ENCODE data around the gene ABCC1. TPM values are rescaled to one million over a fixed set of nuclear protein-coding genes. Genes with fewer than 3 reads are reported as not detected.

Gene ABCC1
- total RNA-seq, 1 experiment from 2014 or later, result 25.0 TPM

DNA sequence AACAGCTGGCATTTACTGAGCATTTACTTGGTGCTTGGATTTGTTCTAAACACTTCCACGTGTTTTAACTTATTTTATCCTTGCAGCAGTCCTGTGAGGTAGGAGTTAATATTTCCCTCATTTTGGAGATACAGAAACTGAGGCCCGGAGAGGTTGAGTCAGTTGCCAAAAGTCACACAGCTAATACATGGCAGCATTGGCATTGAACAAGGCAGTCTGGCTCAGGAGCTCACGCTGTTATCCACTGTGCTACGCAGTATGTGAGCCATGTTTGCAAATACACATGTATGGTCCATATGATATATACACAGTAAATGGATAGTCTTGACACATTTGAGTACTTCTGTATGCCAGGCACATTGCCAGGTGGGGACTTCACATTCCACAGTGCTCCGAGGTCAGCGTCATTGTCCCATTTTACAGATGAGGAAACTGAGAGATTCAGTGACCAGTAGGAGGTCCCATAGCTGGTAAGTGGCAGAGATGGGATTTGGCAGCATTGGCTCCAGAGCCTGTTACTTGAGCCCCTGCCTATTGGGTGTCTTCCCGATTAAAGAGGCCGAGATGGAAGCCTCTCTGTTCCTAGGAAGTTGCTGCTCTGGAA, 163.1 kb downstream of the ABCC1 start:
- DNase-seq (ENCODE audit: low spot score), result no peak
- Histone ChIP-seq H3K9me3 (ENCODE audit: low read depth, low read length, poor library complexity, severe bottlenecking) (no peaks in the 10 kb centered on the region), H3K36me3 (ENCODE audit: insufficient read depth, low read length, poor library complexity, severe bottlenecking) (peaks cover 17% of the 10 kb centered on the region), H3K27me3 (replicated peaks; ENCODE audit: insufficient read depth, low read depth, low read length, poor library complexity) (no peaks in the 10 kb centered on the region), H3K4me3 (ENCODE audit: low read depth, low read length, poor library complexity, severe bottlenecking) (no peak overlapping the region), H3K4me1 (ENCODE audit: insufficient read depth, low read length, poor library complexity, severe bottlenecking) (no peaks in the 10 kb centered on the region), H3K27ac (ENCODE audit: low read depth, low read length, poor library complexity, severe bottlenecking) (no peak overlapping the region)
- ChIA-PET POLR2A (ENCODE audit: low non-redundant PET) (no interaction called here), CTCF (no interaction called here)
- no peak for TF ChIP-seq EZH2 (IDR thresholded peaks at IDR 0.05; ENCODE audit: borderline replicate concordance, low read depth, low read length, poor library complexity, severe bottlenecking)
- TF ChIP-seq, protein P1, sequence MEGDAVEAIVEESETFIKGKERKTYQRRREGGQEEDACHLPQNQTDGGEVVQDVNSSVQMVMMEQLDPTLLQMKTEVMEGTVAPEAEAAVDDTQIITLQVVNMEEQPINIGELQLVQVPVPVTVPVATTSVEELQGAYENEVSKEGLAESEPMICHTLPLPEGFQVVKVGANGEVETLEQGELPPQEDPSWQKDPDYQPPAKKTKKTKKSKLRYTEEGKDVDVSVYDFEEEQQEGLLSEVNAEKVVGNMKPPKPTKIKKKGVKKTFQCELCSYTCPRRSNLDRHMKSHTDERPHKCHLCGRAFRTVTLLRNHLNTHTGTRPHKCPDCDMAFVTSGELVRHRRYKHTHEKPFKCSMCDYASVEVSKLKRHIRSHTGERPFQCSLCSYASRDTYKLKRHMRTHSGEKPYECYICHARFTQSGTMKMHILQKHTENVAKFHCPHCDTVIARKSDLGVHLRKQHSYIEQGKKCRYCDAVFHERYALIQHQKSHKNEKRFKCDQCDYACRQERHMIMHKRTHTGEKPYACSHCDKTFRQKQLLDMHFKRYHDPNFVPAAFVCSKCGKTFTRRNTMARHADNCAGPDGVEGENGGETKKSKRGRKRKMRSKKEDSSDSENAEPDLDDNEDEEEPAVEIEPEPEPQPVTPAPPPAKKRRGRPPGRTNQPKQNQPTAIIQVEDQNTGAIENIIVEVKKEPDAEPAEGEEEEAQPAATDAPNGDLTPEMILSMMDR (conservative IDR thresholded peaks at IDR 0.05; ENCODE audit: low read depth, low read length), result no peak
- BruUV-seq (replicated peaks), result no TSS peak
- intact Hi-C loops (cut with micrococcal nuclease; ENCODE audit: unreplicated experiment), result no loop called here

DNA sequence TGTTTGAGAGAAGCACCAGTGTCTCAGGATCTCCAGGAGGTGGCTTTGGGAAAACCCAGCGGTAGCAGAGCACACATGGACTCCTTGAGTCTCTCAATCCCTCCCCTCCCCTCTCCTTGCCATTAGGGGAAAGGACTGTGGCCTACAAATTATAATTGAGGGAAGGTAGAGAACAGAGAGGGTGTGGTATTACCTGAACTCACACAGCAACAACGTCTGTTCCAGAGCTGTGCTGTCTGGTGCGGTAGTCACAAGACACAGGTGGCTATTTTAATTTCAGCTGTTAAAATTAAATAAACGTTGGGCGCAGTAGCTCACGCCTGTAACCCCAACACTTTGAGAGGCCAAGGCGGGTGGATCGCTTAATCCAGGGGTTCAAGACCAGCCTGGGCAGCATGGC, 163.7 kb downstream of the ABCC1 start:
- TF ChIP-seq, protein P1 (conservative IDR thresholded peaks at IDR 0.05; ENCODE audit: low read depth, low read length), result no peak
- TF ChIP-seq EZH2 (IDR thresholded peaks at IDR 0.05; ENCODE audit: borderline replicate concordance, low read depth, low read length, poor library complexity, severe bottlenecking), result no peak
- BruUV-seq (replicated peaks), result no TSS peak

GRCh38 chr16:16116841-16117240, 167.4 kb downstream of the ABCC1 start:
- no TSS peak for BruUV-seq (replicated peaks)
- no peak overlapping the region for H3K27ac ChIP-seq (ENCODE audit: low read depth, low read length, poor library complexity, severe bottlenecking)
- CTCF ChIA-PET, result no interaction called here

More for the DNA sequence above, 163.7 kb downstream of the ABCC1 start:
- Histone ChIP-seq H3K4me1 (ENCODE audit: insufficient read depth, low read length, poor library complexity, severe bottlenecking) (no peaks in the 10 kb centered on the region), H3K4me3 (ENCODE audit: low read depth, low read length, poor library complexity, severe bottlenecking) (no peak overlapping the region), H3K9me3 (ENCODE audit: low read depth, low read length, poor library complexity, severe bottlenecking) (no peaks in the 10 kb centered on the region), H3K36me3 (ENCODE audit: insufficient read depth, low read length, poor library complexity, severe bottlenecking) (peaks cover 17% of the 10 kb centered on the region), H3K27me3 (replicated peaks; ENCODE audit: insufficient read depth, low read depth, low read length, poor library complexity) (no peaks in the 10 kb centered on the region), H3K27ac (ENCODE audit: low read depth, low read length, poor library complexity, severe bottlenecking) (no peak overlapping the region)
- CTCF ChIA-PET, result no interaction called here
- intact Hi-C loops (cut with micrococcal nuclease; ENCODE audit: unreplicated experiment), result no loop called here
- POLR2A ChIA-PET (ENCODE audit: low non-redundant PET), result no interaction called here
- no peak for DNase-seq (ENCODE audit: low spot score)

More at GRCh38 chr16:16116841-16117240, 167.4 kb downstream of the ABCC1 start:
- no peaks in the 10 kb centered on the region for H3K27me3 ChIP-seq (replicated peaks; ENCODE audit: insufficient read depth, low read depth, low read length, poor library complexity)
- TF ChIP-seq EZH2 (IDR thresholded peaks at IDR 0.05; ENCODE audit: borderline replicate concordance, low read depth, low read length, poor library complexity, severe bottlenecking), result no peak
- TF ChIP-seq, protein P1 (conservative IDR thresholded peaks at IDR 0.05; ENCODE audit: low read depth, low read length), result no peak
- POLR2A ChIA-PET (ENCODE audit: low non-redundant PET), result no interaction called here
- no peaks in the 10 kb centered on the region for H3K4me1 ChIP-seq (ENCODE audit: insufficient read depth, low read length, poor library complexity, severe bottlenecking)
- peaks cover 16% of the 10 kb centered on the region for H3K36me3 ChIP-seq (ENCODE audit: insufficient read depth, low read length, poor library complexity, severe bottlenecking)
- no peak overlapping the region for H3K4me3 ChIP-seq (ENCODE audit: low read depth, low read length, poor library complexity, severe bottlenecking)
- DNase-seq (ENCODE audit: low spot score), result no peak
- peaks cover 3% of the 10 kb centered on the region for H3K9me3 ChIP-seq (ENCODE audit: low read depth, low read length, poor library complexity, severe bottlenecking)
- intact Hi-C loops (cut with micrococcal nuclease; ENCODE audit: unreplicated experiment), result no loop called here
